ENCODE measurements around the gene TUBG2. TPM values are rescaled to one million over a fixed set of nuclear protein-coding genes. Genes with fewer than 3 reads are reported as not detected.

The TUBG2 gene
- polyA plus RNA-seq, 1 of the 3 experiments (the other 2 are of a cell fraction) = 33.9 TPM

GRCh38 chr17:42677012-42677857, 18.2 kb downstream of the TUBG2 start:
- Histone ChIP-seq H3K9ac (peak overlapping the region; percentile 83; the same call in 1 of the 2 replicates), H4K20me1 (ENCODE audit: insufficient read depth) (peaks cover 20% of the 10 kb centered on the region), H3K4me3 (ENCODE audit: low read depth in 2 of 2, low read length in 1 of 2) (peak overlapping the region; percentile 91 to 98), H3K4me2 (peak overlapping the region; percentile 90), H3K36me3 (replicated peaks in 1 of 2; ENCODE audit: control insufficient read depth in 1 of 2, insufficient read depth in 2 of 2, low read length in 1 of 2) (peaks cover 12 to 15% of the 10 kb centered on the region in 2 experiments), H3K27ac (ENCODE audit: low read depth in 2 of 2, low read length in 1 of 2) (peak overlapping the region; percentile 87 to 99), H2AFZ (ENCODE audit: low read depth) (no peak overlapping the region), H3K4me1 (ENCODE audit: control insufficient read depth in 1 of 2, insufficient read depth in 2 of 2, low read depth in 1 of 2, low read length in 1 of 2) (peaks cover 15 to 52% of the 10 kb centered on the region in 2 experiments), H3K9me2 (no peaks in the 10 kb centered on the region), H3F3A (replicated peaks; ENCODE audit: insufficient read depth) (peaks cover 32% of the 10 kb centered on the region), H3K9me3 (no peaks in the 10 kb centered on the region), H3K27me3 (ENCODE audit: insufficient read depth) (no peaks in the 10 kb centered on the region), H3K79me2 (ENCODE audit: insufficient read depth) (peaks cover 40% of the 10 kb centered on the region)
- peak; percentile 97 for DNase-seq
- 10% methylated on average over 21 of the region's 33 CpGs for WGBS (ENCODE audit: low lambda C conversion rate)
- ChIA-PET POLR2A (interaction anchor here (0.8 to 6.0 kb wide), 10 partner anchors 10 to 140 kb away, joined by 3 to 63 read pairs (median 8); partner anchors contain the start of genes PSMC3IP, RETREG3, TUBG1 and TUBG2), CTCF (interaction anchor here (0.6 to 8.9 kb wide), 12 partner anchors 8 to 146 kb away, joined by 3 to 221 read pairs (median 5); partner anchors contain the start of genes MLX, PSMC3IP, RETREG3 and TUBG1)
- TF ChIP-seq MXI1 (IDR thresholded peaks at IDR 0.05; ENCODE audit: low read depth, low read length) = no peak; the same call in none of the 2 replicates
- TF ChIP-seq FOXM1 (IDR thresholded peaks at IDR 0.05; ENCODE audit: low read depth) = no peak
- TF ChIP-seq RAD21 (IDR thresholded peaks at IDR 0.05; ENCODE audit: low read length) = no peak
- no peak for TF ChIP-seq NRF1 (IDR thresholded peaks at IDR 0.05; ENCODE audit: low read depth, low read length)
- no peak for TF ChIP-seq SIN3A (IDR thresholded peaks at IDR 0.05; ENCODE audit: borderline replicate concordance, low read depth, low read length)
- TF ChIP-seq RXRA (IDR thresholded peaks at IDR 0.05; ENCODE audit: borderline replicate concordance, low read depth) = no peak
- no peak for TF ChIP-seq RCOR1 (IDR thresholded peaks at IDR 0.05; ENCODE audit: low read length)
- no peak for TF ChIP-seq MEF2A (IDR thresholded peaks at IDR 0.05; ENCODE audit: borderline replicate concordance, low read depth)
- no peak for TF ChIP-seq TEAD4 (IDR thresholded peaks at IDR 0.05; ENCODE audit: borderline replicate concordance, insufficient read depth)
- 0 out of 2 replicates have a peak, but pooled peaks have one; percentile 28 for TF ChIP-seq NFIC (IDR thresholded peaks at IDR 0.05; ENCODE audit: borderline replicate concordance)
- TF ChIP-seq EZH2phosphoT487 (IDR thresholded peaks at IDR 0.05; ENCODE audit: borderline replicate concordance, low read depth) = no peak
- TF ChIP-seq CHD2 (IDR thresholded peaks at IDR 0.05; ENCODE audit: low read length, partially characterized antibody) = peak; percentile 65
- peak; percentile 94 for TF ChIP-seq USF1 (IDR thresholded peaks at IDR 0.05; ENCODE audit: borderline replicate concordance, low read depth)
- TF ChIP-seq POLR2AphosphoS5 (IDR thresholded peaks at IDR 0.05; ENCODE audit: low read depth, low read length) = no peak
- peak; percentile 81 for TF ChIP-seq USF2 (IDR thresholded peaks at IDR 0.05; ENCODE audit: borderline replicate concordance, low read depth, low read length)
- peak; percentile 93 for TF ChIP-seq RFX5 (IDR thresholded peaks at IDR 0.05; ENCODE audit: low read length)
- no peak for TF ChIP-seq FOSL2 (IDR thresholded peaks at IDR 0.05; ENCODE audit: borderline replicate concordance, low read depth)
- no peak for TF ChIP-seq ELF1 (IDR thresholded peaks at IDR 0.05)
- no peak for TF ChIP-seq FOXJ3 (CRISPR knock-in tag; IDR thresholded peaks at IDR 0.05)
- no peak for TF ChIP-seq ZBTB33 (IDR thresholded peaks at IDR 0.05; ENCODE audit: borderline replicate concordance, low read depth)
- TF ChIP-seq IRF3 (IDR thresholded peaks at IDR 0.05; ENCODE audit: low read depth, low read length) = peak; percentile 58; the same call in 1 of the 2 replicates
- no peak for TF ChIP-seq CTCF (IDR thresholded peaks at IDR 0.05)
- TF ChIP-seq EP300 (IDR thresholded peaks at IDR 0.05; ENCODE audit: borderline replicate concordance in 1 of 2, low read depth in 1 of 2, low read length in 1 of 2) = 0 out of 4 replicates have a peak, but pooled peaks of 1 of the 2 experiments have one; percentile 1
- TF ChIP-seq TCF12 (IDR thresholded peaks at IDR 0.05) = no peak
- no peak for TF ChIP-seq TAF1 (IDR thresholded peaks at IDR 0.05; ENCODE audit: borderline replicate concordance, low read depth, low read length)

Measured in SK-N-SH (cell line).